Neutrophil (primary cell): ENCODE results near the gene STX17.

Experiments used
- H3K27ac ChIP-seq: fragments of 200-600 bp; sonication (generic); 2 replicates; pipeline ENCODE4 v1.5.1; 2016; ENCODE audit warnings: mild to moderate bottlenecking, moderate library complexity
- H3K27me3 ChIP-seq: fragments of 200-600 bp; sonication (generic); 2 replicates; pipeline ENCODE4 v1.6.0; 2016; ENCODE audit warnings: mild to moderate bottlenecking
- H3K36me3 ChIP-seq: fragments of 200-600 bp; sonication (generic); 2 replicates; pipeline ENCODE4 v1.5.1; 2017
- H3K4me1 ChIP-seq, 2 experiments: fragments of 200-600 bp in 1 of 2; sonication (generic) in 1 of 2; 1 replicate in 1 of 2; 2 replicates in 1 of 2; pipeline versions ENCODE4 v1.5.1 to v1.6.1; 2013 to 2016; ENCODE audit warnings: low read depth in 1 of 2, low read length in 1 of 2, mild to moderate bottlenecking in 1 of 2, moderate library complexity in 1 of 2; ENCODE audit not compliant: control insufficient read depth in 1 of 2, insufficient read depth in 1 of 2
- H3K4me3 ChIP-seq, 2 experiments: fragments of 200-600 bp in 1 of 2; sonication (generic) in 1 of 2; 1 replicate in 1 of 2; 2 replicates in 1 of 2; pipeline ENCODE4 v1.5.1; 2013 to 2016; ENCODE audit warnings: low read depth in 1 of 2, low read length in 1 of 2, mild to moderate bottlenecking in 1 of 2, moderate library complexity in 1 of 2
- H3K9me3 ChIP-seq: fragments of 200-600 bp; sonication (generic); 2 replicates; pipeline ENCODE4 v1.5.1; 2016
- CTCF ChIP-seq: fragments of 200-600 bp; sonication (generic); IDR thresholded peaks from 2 replicates; pipeline ENCODE4 v1.5.1; 2016; ENCODE audit warnings: antibody characterized with exemption

The STX17 gene

GRCh38 chr9:99885747-99886146 lies 20.7 kb upstream of the STX17 start:
- no peak for TF ChIP-seq CTCF
- H3K36me3 ChIP-seq: no peaks in the 10 kb centered on the region
- H3K27ac ChIP-seq: no peak overlapping the region
- no peak overlapping the region for H3K4me3 ChIP-seq
- no peaks in the 10 kb centered on the region for H3K27me3 ChIP-seq
- no peaks in the 10 kb centered on the region for H3K4me1 ChIP-seq
- no peaks in the 10 kb centered on the region for H3K9me3 ChIP-seq

DNA sequence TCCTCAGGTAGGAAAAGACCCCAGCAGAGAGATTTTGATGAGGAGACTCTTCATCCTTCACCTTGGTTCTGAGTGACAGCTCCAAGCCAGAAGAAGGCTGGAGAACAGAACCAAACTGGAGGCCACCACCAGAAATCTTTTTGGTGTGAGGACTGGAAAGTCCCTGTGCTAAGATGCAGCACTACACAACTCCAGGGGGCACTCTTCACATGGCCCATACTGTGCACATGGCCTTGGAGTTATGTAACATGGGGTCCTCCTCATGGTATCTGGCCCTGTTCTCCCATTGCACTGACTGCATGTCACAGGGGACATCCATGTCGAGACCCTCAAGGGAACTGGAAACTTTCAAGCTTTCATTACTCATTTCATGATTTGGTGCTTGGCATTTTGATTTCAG lies 17.3 kb upstream of the STX17 start:
- H3K27ac ChIP-seq: no peak overlapping the region
- no peaks in the 10 kb centered on the region for H3K4me1 ChIP-seq
- H3K4me3 ChIP-seq: no peak overlapping the region
- H3K27me3 ChIP-seq: no peaks in the 10 kb centered on the region
- TF ChIP-seq CTCF: no peak
- no peaks in the 10 kb centered on the region for H3K36me3 ChIP-seq
- H3K9me3 ChIP-seq: no peaks in the 10 kb centered on the region

DNA sequence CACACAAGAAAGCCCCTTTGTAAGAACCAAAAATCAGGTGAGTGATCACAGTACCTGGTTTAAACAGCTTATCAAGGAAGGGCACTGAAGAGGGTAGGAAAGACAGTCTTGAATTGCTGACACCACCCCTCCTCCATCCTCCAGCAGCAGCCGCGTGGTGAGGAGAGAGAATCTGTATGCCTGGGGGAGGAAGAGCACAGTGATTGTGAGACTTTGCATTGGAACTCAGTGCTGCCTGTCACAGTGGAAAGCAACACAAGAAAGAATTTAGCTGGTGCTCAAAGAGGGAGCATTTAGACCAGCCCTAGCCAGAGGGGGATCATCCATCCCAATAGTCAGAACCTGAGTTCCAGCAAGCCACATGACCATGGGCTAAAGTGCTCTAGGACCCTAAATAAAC lies 11.6 kb upstream of the STX17 start:
- no peaks in the 10 kb centered on the region for H3K9me3 ChIP-seq
- no peaks in the 10 kb centered on the region for H3K27me3 ChIP-seq
- no peak for TF ChIP-seq CTCF
- H3K4me1 ChIP-seq: no peaks in the 10 kb centered on the region
- no peaks in the 10 kb centered on the region for H3K36me3 ChIP-seq
- H3K4me3 ChIP-seq: no peak overlapping the region
- H3K27ac ChIP-seq: no peak overlapping the region

GRCh38 chr9:99895510-99895909 lies 10.9 kb upstream of the STX17 start:
- no peaks in the 10 kb centered on the region for H3K36me3 ChIP-seq
- no peaks in the 10 kb centered on the region for H3K4me1 ChIP-seq
- TF ChIP-seq CTCF: no peak
- no peak overlapping the region for H3K4me3 ChIP-seq
- H3K9me3 ChIP-seq: no peaks in the 10 kb centered on the region
- H3K27me3 ChIP-seq: no peaks in the 10 kb centered on the region
- no peak overlapping the region for H3K27ac ChIP-seq

- Histone ChIP-seq H3K27ac (no peak overlapping the region), H3K4me3 (no peak overlapping the region), H3K4me1 (no peaks in the 10 kb centered on the region), H3K9me3 (no peaks in the 10 kb centered on the region), H3K36me3 (no peaks in the 10 kb centered on the region), H3K27me3 (no peaks in the 10 kb centered on the region)
- no peak for TF ChIP-seq CTCF
Measured at GRCh38 chr9:99896119-99896518, 10.3 kb upstream of the STX17 start.

- Histone ChIP-seq H3K4me3 (no peak overlapping the region), H3K9me3 (no peaks in the 10 kb centered on the region), H3K4me1 (peaks cover 11 to 12% of the 10 kb centered on the region in 2 experiments), H3K27ac (no peak overlapping the region), H3K36me3 (no peaks in the 10 kb centered on the region), H3K27me3 (no peaks in the 10 kb centered on the region)
- no peak for TF ChIP-seq CTCF
Measured at GRCh38 chr9:99903393-99903792, 3.1 kb upstream of the STX17 start.
